Vagina (tissue), 2 donors: Measurements from ENCODE around the gene ELAVL2. TPM values are rescaled to one million over a fixed set of nuclear protein-coding genes. Genes with fewer than 3 reads are reported as not detected.

ENCODE experiments used
- DNase-seq, 2 donors: peaks; one replicate each; pipeline ENCODE4 v3.0.0-alpha.2; 2017; ENCODE audit errors: extremely low spot score in 2 of 2
- H3K27ac ChIP-seq: fragments of 200-600 bp; sonication (generic); one replicate; pipeline ENCODE4 v1.5.1; 2019
- H3K27me3 ChIP-seq: fragments of 200-600 bp; sonication (generic); one replicate; pipeline ENCODE4 v1.5.1; 2019
- H3K36me3 ChIP-seq, 2 donors: fragments of 200-600 bp; sonication (generic); one replicate each; pipeline ENCODE4 v1.5.1; 2017 to 2019
- H3K4me1 ChIP-seq: fragments of 200-600 bp; sonication (generic); one replicate; pipeline ENCODE4 v1.5.1; 2019
- H3K4me3 ChIP-seq, 2 donors: fragments of 200-600 bp; sonication (generic); 1 replicate in 1 of 2; 2 replicates in 1 of 2; pipeline ENCODE4 v1.5.1; 2016 to 2019
- H3K9me3 ChIP-seq: fragments of 200-600 bp; sonication (generic); one replicate; pipeline ENCODE4 v1.5.1; 2019
- CTCF ChIP-seq, 3 experiments: fragments of 450-650 bp in 2 of 3; fragments of 200-600 bp in 1 of 3; sonication (generic) in 1 of 3; IDR thresholded peaks; one replicate each; pipeline ENCODE4 v1.5.1; 2017 to 2019; ENCODE audit warnings: antibody characterized with exemption in 3 of 3, mild to moderate bottlenecking in 2 of 3, moderate library complexity in 2 of 3
- POLR2A ChIP-seq, 2 donors: fragments of 450-650 bp; IDR thresholded peaks; one replicate each; pipeline ENCODE4 v1.6.1; 2017; ENCODE audit warnings: antibody characterized with exemption in 2 of 2, mild to moderate bottlenecking in 2 of 2, moderate library complexity in 2 of 2
- POLR2AphosphoS5 ChIP-seq, 2 donors: sonication (generic); formaldehyde crosslinking; IDR thresholded peaks; one replicate each; pipeline ENCODE4 v1.9.0; 2017; ENCODE audit warnings: antibody characterized with exemption in 2 of 2, mild to moderate bottlenecking in 2 of 2, low read depth in 1 of 2; ENCODE audit not compliant: insufficient read depth in 1 of 2
- intact Hi-C: fragments of 100-400 bp; cut with DNase I; formaldehyde crosslinking; loops from one replicate; pipeline ENCODE4 v1.15.1; 2023
- total RNA-seq: library from RNA; depleted of rRNA; stranded (reverse); fragments of >200 nt; gene quantifications from one replicate; pipeline ENCODE4 v1.2.3, GENCODE V29; 2016

Gene ELAVL2
- total RNA-seq, 1 donor from 2014 or later, result 2.2 TPM

GRCh38 chr9:23771746-23772384 is 54.2 kb downstream of the ELAVL2 start:
- H3K27ac ChIP-seq, result no peak overlapping the region
- no peak for DNase-seq
- no peaks in the 10 kb centered on the region for H3K9me3 ChIP-seq
- H3K4me1 ChIP-seq, result no peaks in the 10 kb centered on the region
- no peaks in the 10 kb centered on the region for H3K27me3 ChIP-seq
- TF ChIP-seq POLR2A (IDR thresholded peaks at IDR 0.05) (no peak), POLR2AphosphoS5 (IDR thresholded peaks at IDR 0.05; ENCODE audit: insufficient read depth in 1 of 2, low read depth in 1 of 2) (no peak), CTCF (IDR thresholded peaks at IDR 0.05) (no peak)
- intact Hi-C loops, result no loop called here
- no peaks in the 10 kb centered on the region for H3K36me3 ChIP-seq
- no peak overlapping the region for H3K4me3 ChIP-seq

- no peak overlapping the region for H3K4me3 ChIP-seq
- H3K9me3 ChIP-seq, result no peaks in the 10 kb centered on the region
- no peak overlapping the region for H3K27ac ChIP-seq
- no peak for TF ChIP-seq CTCF (IDR thresholded peaks at IDR 0.05)
- no peak for TF ChIP-seq POLR2AphosphoS5 (IDR thresholded peaks at IDR 0.05; ENCODE audit: insufficient read depth in 1 of 2, low read depth in 1 of 2)
- TF ChIP-seq POLR2A (IDR thresholded peaks at IDR 0.05), result no peak
- no peaks in the 10 kb centered on the region for H3K36me3 ChIP-seq
- no peaks in the 10 kb centered on the region for H3K27me3 ChIP-seq
- intact Hi-C loops, result no loop called here
- DNase-seq, result no peak
- H3K4me1 ChIP-seq, result no peaks in the 10 kb centered on the region
Measured at GRCh38 chr9:23769307-23769935, 56.6 kb downstream of the ELAVL2 start.

GRCh38 chr9:23768861-23769260 is 57.2 kb downstream of the ELAVL2 start:
- Histone ChIP-seq H3K27ac (no peak overlapping the region), H3K27me3 (no peaks in the 10 kb centered on the region), H3K36me3 (no peaks in the 10 kb centered on the region), H3K9me3 (no peaks in the 10 kb centered on the region), H3K4me3 (no peak overlapping the region), H3K4me1 (no peaks in the 10 kb centered on the region)
- no peak for TF ChIP-seq POLR2A (IDR thresholded peaks at IDR 0.05)
- intact Hi-C loops, result no loop called here
- no peak for DNase-seq

- no peak overlapping the region for H3K27ac ChIP-seq
- H3K4me1 ChIP-seq, result no peaks in the 10 kb centered on the region
- no peaks in the 10 kb centered on the region for H3K36me3 ChIP-seq
- intact Hi-C loops, result no loop called here
- no peak for DNase-seq
- TF ChIP-seq POLR2AphosphoS5 (IDR thresholded peaks at IDR 0.05; ENCODE audit: insufficient read depth in 1 of 2, low read depth in 1 of 2) (no peak), CTCF (IDR thresholded peaks at IDR 0.05) (no peak)
- H3K27me3 ChIP-seq, result no peaks in the 10 kb centered on the region
- H3K9me3 ChIP-seq, result no peaks in the 10 kb centered on the region
- no peak overlapping the region for H3K4me3 ChIP-seq
Measured at GRCh38 chr9:23766613-23767012, 59.4 kb downstream of the ELAVL2 start.

DNA sequence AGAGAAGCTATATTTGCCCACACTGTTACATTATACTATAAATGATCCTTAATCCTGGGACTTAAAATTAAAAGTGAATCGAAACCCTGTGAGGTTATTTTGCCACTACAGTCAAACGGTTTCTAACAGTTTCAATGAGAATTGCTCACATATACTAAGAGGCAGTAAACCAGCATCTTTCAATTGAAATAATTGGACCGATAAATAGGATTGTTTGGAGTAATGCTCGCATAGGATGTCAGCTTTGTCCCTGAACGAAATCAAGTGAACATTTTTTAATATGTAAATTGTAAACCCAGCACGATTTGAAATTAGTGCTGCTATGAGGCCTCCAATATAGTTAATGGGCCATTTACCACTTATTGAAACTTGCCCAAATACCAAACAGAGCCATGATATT is 60.5 kb downstream of the ELAVL2 start:
- H3K4me3 ChIP-seq, result no peak overlapping the region
- H3K36me3 ChIP-seq, result no peaks in the 10 kb centered on the region
- H3K9me3 ChIP-seq, result no peaks in the 10 kb centered on the region
- intact Hi-C loops, result no loop called here
- H3K4me1 ChIP-seq, result no peaks in the 10 kb centered on the region
- no peaks in the 10 kb centered on the region for H3K27me3 ChIP-seq
- no peak overlapping the region for H3K27ac ChIP-seq
- no peak for DNase-seq
- no peak for TF ChIP-seq POLR2A (IDR thresholded peaks at IDR 0.05)
- TF ChIP-seq CTCF (IDR thresholded peaks at IDR 0.05), result no peak
- no peak for TF ChIP-seq POLR2AphosphoS5 (IDR thresholded peaks at IDR 0.05; ENCODE audit: insufficient read depth in 1 of 2, low read depth in 1 of 2)
